Measurements from ENCODE around the gene NOBOX.
"Not testable (repeated sequence)": the region's sequence is repeated elsewhere in the genome, so short reads cannot be mapped to it uniquely, and the experiment has no call there.

GRCh38 chr7:144365523-144365922 is 38.0 kb downstream of the NOBOX start:
- not testable (repeated sequence) for TF ChIP-seq EP300, CTCF, POLR2A (IDR thresholded peaks at IDR 0.05)

All from tibial nerve (tissue), 4 donors.